RPMI7951 (cell line): ENCODE measurements around the gene SCMH1. TPM values are rescaled to one million over a fixed set of nuclear protein-coding genes. Genes with fewer than 3 reads are reported as not detected.

Experiments used
- DNase-seq: peaks from one replicate; pipeline ENCODE4 v3.0.0-alpha.2; 2012; ENCODE audit warnings: low read depth
- total RNA-seq: library from RNA; depleted of rRNA; stranded (reverse); fragments of >200 nt; shearing (Covaris generic); gene quantifications from 2 replicates; pipeline ENCODE4 v1.2.3, GENCODE V29; 2014

The SCMH1 gene
- total RNA-seq, 1 experiment from 2014 or later = 24.6 TPM

DNA sequence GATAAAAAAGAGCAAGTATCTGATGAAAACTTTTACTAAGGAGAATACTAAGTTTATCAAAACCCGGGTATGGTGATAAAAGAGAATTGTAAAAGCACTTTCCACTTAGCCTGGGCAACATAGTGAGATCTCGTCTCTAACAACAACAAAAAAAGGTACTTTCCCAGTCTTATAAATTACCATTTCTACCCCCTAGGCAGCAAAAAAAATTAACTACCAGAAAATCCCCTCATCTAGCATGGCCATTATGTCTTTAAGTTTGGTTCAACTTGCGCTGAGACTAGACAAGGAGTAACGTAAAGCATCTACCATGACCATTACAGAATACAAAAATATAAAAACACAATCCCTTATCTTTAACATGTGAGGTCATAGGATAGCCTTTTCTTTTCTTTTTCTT is 141.9 kb downstream of the SCMH1 start:
- no peak for DNase-seq

DNA sequence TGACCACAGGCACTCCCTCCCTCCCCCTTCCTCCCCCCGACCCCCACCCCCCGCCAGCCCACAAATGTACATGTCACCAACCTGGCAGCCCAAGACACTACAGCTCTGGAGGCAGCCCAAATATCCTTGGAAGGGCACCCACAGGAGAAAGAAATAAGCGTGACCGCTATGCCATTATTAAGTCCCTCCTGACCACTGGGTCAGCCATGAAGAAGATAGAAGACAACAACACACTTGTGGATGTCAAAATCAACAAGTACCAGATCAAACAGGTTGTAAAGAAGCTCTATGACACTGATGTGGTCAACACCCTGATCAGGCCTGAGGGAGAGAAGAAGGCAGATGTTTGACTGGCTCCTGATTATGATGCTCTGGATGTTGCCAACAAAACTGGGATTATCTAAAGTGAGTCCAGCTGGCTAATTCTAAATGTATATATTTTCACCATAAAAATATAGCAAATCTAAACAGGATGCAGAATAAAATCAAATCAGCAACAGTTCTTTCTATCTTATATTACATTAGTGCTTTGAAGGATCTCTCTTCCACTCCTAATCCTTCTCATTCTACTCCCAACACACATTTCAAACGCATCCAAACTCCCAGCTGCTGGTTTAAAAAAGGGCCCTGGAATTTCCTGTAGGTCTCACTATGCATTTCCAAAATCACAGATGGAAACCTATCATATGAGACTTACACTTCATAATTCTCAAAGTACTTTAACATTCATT is 143.2 kb downstream of the SCMH1 start:
- no peak for DNase-seq

DNA sequence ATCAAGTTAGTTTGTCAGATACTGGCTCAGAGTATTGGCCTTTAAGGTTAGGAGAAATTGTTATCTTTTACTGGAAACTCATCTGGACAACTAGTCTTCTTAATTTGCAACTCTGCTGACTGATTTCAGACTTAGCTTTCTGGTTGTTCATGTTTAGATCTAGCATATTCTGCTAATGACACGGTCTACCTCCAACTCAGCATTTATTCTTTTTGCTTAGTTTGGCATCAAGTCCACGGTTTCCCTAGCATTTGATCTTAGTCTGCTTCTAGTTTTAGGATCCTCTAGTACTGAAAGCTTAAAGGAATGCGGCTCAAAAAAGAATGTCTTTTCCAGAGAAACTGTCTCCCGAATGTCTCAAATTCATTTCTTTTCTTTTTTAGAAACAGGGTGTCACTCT is 145.0 kb downstream of the SCMH1 start:
- no peak for DNase-seq

GRCh38 chr1:41093826-41094225 is 148.3 kb downstream of the SCMH1 start:
- no peak for DNase-seq

DNA sequence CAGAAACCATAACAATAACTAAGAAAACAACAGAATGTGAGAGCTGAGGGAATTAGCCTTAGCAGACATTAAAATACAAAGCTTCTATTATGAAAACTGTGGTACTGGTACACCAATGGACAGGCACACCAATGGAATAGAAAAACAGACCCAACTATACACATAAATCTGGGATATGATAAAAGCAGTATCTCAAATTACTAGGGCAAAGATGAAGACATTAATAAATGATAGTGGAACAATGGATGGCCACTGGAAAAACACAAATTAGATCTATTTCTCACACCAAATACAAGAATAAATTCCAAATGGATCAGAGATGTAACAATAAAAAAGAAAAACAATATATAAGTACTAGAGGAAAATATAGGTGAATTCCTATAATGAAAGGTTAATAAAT is 155.2 kb downstream of the SCMH1 start:
- DNase-seq = no peak

- DNase-seq = no peak
Measured at GRCh38 chr1:41078616-41079015, 163.5 kb downstream of the SCMH1 start.

- no peak for DNase-seq
Measured at GRCh38 chr1:41078193-41078592, 163.9 kb downstream of the SCMH1 start.

DNA sequence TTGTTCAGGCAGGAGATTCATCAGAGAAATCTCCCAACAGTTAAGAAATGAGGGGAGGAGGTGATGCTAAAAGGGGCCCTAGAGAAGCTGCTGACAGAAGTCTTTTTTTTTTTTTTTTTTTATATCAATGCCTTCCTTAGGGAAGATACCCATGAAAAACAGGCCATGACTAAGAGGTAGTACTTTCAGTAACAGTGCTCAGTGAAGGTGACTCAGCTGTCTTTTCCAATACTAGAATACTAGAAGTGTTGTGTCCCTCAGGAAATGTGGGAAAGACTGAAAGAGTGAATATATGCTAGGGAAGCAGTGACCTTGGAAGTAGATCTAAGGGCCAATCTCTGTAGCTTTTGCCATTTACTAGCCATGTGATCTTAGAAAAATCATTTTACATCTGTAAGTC is 168.1 kb downstream of the SCMH1 start:
- peak; percentile 65 for DNase-seq

GRCh38 chr1:41072051-41072450 is 170.1 kb downstream of the SCMH1 start:
- DNase-seq = peak; percentile 2

DNA sequence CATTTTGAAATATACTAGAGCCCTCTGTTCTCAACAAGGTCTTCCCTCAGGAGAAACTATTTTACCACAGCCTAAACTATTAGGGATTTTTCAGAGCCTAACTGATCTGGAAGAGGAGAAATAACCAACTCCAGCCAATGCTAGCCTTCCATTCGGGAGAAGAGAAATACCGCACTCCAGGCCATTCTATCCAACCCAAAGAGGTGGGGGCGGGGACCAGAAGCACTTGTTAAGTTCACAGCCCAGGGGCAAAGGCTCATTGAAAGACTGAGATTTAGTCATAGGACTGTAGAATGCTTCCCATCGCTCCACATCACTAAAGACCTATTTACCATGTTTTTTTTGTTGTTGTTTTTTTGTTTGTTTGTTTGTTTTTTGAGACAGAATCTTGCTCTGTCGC is 185.2 kb downstream of the SCMH1 start:
- DNase-seq = no peak

GRCh38 chr1:41053316-41053715 is 188.8 kb downstream of the SCMH1 start:
- no peak for DNase-seq

GRCh38 chr1:41051022-41051421 is 191.1 kb downstream of the SCMH1 start:
- DNase-seq = no peak

DNA sequence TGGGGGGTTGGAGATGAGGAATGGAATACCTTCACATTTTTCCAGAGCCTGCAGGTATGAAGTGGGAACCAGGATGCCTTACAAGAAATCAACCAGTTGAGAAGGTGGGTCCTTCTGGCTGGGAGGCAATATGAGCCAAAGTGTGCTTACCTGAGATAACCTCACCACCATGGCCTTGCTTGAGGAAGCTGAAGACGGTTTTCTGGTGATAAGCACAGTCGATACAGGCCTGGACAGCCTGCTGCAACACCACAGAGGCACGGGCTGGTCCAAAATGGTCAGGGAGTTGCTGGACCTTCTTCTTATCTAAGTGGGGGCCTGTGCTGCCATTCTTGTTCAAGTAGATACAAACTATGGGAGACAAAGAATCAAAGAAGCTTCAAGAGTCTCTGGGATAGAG is 193.6 kb downstream of the SCMH1 start:
- no peak for DNase-seq

DNA sequence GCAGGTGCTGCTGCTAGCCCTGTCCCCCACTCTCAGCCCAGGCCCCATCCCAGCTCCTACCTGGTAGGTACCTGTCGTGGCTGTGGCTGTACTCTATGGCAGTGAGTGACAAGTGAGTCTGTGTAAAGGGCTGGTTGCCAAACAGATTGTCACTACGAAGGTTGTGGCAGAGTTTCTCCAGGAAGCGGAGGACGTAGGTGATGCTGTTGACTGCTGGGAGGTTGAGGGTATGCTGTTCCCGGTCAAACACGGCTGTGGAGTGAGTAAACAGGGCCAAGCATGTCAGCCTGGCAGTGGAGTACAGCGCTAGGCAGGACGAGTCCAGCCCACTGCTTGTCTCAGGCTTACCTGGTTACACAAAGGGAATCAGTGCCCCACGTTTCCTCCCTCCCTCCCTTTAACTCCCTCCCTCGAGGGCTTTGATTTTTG is 195.7 kb downstream of the SCMH1 start:
- no peak for DNase-seq

DNA sequence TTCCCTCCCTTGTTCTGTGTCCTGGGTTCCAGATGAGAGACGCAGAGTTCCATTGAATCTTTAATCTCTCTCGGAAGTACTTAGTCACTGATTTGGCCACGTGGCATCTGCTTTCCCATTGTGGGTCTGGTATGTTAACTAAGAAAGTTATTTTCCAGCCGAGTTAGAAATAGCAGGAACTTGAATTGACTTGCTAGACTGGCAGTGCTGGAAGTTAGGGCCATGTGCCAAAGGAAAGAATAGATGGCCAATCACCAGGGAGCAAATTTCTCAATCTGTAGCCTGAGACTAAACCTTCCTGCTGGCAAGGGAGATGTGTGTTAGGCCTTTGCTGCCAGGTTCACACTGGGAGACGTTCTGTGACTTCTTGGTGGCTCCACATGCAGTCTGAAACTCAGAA is 196.4 kb downstream of the SCMH1 start:
- DNase-seq = no peak

DNA sequence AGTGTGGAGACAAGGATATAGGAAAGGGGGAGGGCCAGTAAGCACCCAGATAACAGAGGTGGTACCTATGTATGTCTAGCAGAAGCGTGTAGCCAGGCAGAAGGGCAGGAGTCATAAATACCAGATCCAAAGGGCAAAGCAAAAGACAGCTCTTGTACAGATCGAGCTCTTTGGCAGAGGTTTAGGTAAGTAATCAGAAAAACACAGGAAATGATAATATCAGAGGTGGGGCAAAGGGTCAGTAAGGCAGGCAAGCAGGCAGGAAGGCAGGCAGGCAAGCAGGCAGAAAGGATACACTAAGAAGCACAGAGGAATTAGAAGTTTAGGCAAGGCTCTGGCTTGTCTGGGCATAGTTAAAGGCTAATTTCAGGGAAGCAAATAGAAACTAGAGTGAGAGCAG is 197.9 kb downstream of the SCMH1 start:
- no peak for DNase-seq

DNA sequence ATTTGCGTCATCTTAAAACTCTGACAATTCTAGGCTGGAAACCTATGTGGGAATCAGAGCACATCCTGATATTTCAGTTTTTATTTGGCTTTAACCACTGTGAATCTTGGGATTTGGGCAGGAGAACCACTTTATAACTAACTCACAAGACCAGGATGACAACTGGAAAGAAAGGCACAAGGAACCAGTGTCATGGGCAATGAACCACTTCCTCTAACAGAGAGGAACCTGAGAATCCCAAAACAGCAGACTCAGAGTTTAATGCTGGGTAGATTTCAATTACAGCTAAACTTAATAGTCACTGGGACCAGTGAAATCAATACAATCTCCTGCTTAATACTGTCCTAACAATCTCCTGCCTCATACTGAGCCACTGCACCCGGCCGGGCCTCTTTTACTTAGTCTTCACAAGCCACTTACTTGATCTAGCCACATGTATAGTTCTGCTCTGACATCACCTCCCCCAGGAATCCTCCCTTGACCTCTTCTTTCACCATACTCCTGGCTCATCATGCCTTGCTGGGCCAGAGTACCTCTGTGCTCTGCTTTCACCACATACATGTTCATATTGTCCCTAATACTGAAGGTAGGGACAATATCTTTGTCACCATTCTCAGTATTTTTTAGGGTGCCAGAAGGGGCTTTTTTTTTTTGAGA is 200.4 kb downstream of the SCMH1 start:
- no peak for DNase-seq

- DNase-seq = no peak
Measured at GRCh38 chr1:41038110-41038509, 204.0 kb downstream of the SCMH1 start.

DNA sequence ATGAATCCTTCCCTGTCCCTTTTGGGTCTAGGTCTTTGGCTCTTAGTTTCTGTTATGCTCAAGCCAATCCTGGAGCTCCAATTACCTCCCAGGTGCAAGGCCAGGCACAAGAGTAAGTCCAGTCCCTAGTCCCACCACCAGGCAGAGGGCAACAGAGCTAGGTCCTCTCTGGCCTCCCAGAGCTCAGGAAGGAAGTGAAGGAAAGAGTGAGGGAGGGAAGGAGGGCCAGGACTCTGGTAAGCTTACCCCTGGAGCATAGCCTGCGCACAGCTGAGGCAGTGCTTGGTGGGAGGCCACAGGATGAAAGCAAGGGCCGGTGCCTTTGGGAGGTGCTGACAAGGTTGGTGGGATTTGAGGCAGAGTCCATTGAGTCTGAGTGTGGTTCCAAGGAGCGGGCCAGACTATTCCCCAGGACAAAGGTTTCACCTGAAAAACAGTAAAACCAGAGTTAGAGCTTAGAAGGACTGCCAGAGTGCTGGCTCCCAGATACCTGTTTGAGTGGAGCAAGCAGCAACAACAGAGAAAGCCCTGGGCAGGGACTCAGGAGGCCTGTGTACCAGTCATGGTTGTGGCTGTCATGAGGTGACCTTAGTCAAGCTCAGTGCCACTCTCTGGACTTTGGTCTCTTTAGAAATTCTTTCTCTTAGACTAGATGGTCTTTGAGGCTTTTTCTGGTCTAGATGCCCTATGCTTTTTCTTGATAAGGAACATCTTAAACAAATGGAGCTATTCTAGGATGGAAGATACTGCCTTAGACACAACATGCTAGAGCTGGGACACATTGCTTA is 204.8 kb downstream of the SCMH1 start:
- DNase-seq = no peak

- DNase-seq = no peak
Measured at GRCh38 chr1:41033272-41033671, 208.8 kb downstream of the SCMH1 start.

GRCh38 chr1:41032147-41032546 is 210.0 kb downstream of the SCMH1 start:
- DNase-seq = no peak

DNA sequence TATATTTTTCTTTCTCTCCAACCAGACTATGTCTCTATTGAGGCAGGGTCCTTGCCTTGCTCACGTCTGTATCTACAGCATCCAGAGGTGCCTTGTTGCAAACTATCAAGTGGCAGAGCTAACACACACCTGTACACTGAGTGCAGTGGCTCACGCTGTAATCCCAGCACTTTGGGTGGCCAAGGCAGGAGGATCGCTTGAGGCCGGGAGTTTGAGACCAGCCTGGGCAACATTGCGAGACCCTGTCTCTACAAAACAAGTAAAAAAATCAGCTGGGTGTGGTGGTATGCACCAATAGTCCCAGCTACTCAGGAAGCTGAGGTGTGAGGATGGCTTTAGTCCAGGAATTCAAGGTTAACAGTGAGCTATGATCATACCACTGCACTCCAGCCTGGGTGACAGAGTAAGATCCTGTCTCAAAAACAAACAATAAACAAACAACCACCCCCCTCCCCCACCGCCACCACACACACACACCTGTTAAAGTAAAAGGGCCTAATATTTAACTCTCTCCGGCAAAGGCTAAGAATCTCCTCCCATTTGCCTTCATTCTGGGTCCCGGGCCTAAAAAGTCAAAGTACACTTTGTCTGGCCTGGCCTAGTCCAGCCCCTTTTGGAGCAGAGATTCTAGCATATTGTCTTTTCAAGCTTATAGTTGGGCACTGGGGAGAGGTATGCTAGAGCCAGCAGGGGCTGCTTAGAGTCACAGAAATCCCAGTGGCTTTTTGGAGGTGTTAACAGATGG is 211.1 kb downstream of the SCMH1 start:
- no peak for DNase-seq
